OCI-LY7 (cell line): Measurements from ENCODE around the gene PRR12. TPM values are rescaled to one million over a fixed set of nuclear protein-coding genes. Genes with fewer than 3 reads are reported as not detected.

Experiments used
- BruUV-seq: library from RNA; stranded (reverse); fragments of 400-500 nt; replicated peaks from 2 replicates; lab custom pipeline; 2021; lab: Mats Ljungman, UMichigan
- CTCF ChIA-PET: fragments of 300-600 bp; sonication (Branson Sonifier 250); formaldehyde crosslinking; loops from one replicate; lab custom pipeline; 2022; ENCODE audit warnings: antibody characterized with exemption; ENCODE audit not compliant: unreplicated experiment; lab: Charles Lee
- POLR2A ChIA-PET: fragments of 300-600 bp; sonication (Branson Sonifier 250); formaldehyde crosslinking; loops from one replicate; lab custom pipeline; 2022; ENCODE audit warnings: antibody characterized with exemption; lab: Charles Lee
- DNase-seq: peaks from one replicate; pipeline ENCODE4 v3.0.0-alpha.2; 2015; ENCODE audit warnings: low spot score
- H2AFZ ChIP-seq: fragments of 200-600 bp; sonication (generic), shearing (Covaris generic); 2 replicates; pipeline ENCODE4 v1.6.1; 2014; ENCODE audit warnings: mild to moderate bottlenecking, antibody characterized with exemption, low read length, moderate library complexity
- H3K27ac ChIP-seq: fragments of 200-600 bp; sonication (generic); 2 replicates; pipeline ENCODE4 v1.5.1; 2014; ENCODE audit warnings: mixed run types, low read depth, mild to moderate bottlenecking, moderate library complexity, low read length, inconsistent platforms; ENCODE audit not compliant: poor library complexity, severe bottlenecking
- H3K36me3 ChIP-seq: fragments of 200-600 bp; sonication (generic); 2 replicates; pipeline ENCODE4 v1.6.1; 2014; ENCODE audit warnings: mild to moderate bottlenecking, antibody characterized with exemption, low read length, moderate library complexity, mixed read lengths; ENCODE audit not compliant: insufficient read depth
- H3K4me1 ChIP-seq: fragments of 200-600 bp; sonication (generic); 2 replicates; pipeline ENCODE4 v1.5.1; 2014; ENCODE audit warnings: mild to moderate bottlenecking, low read length; ENCODE audit not compliant: insufficient read depth, poor library complexity, severe bottlenecking
- H3K4me2 ChIP-seq: fragments of 200-600 bp; sonication (generic); 2 replicates; pipeline ENCODE4 v1.6.1; 2014; ENCODE audit warnings: mild to moderate bottlenecking, low read length
- H3K4me3 ChIP-seq: fragments of 200-600 bp; sonication (generic); 2 replicates; pipeline ENCODE4 v1.5.1; 2014; ENCODE audit warnings: mild to moderate bottlenecking, low read depth, low read length; ENCODE audit not compliant: poor library complexity, severe bottlenecking
- H3K79me2 ChIP-seq: fragments of 200-600 bp; sonication (generic); 2 replicates; pipeline ENCODE4 v1.6.1; 2016; ENCODE audit warnings: low read depth, mild to moderate bottlenecking, low read length, moderate library complexity, mixed read lengths; ENCODE audit not compliant: insufficient read depth
- H3K9me2 ChIP-seq: fragments of 200-600 bp; sonication (generic); 2 replicates; pipeline ENCODE4 v1.6.1; 2016; ENCODE audit warnings: mild to moderate bottlenecking, low read length, mixed read lengths; ENCODE audit not compliant: insufficient read depth
- H3K9me3 ChIP-seq: fragments of 200-600 bp; sonication (generic); 2 replicates; pipeline ENCODE4 v1.6.1; 2014; ENCODE audit warnings: mild to moderate bottlenecking, mixed run types, low read length, mixed read lengths
- H4K20me1 ChIP-seq: fragments of 200-600 bp; sonication (generic); 2 replicates; pipeline ENCODE4 v1.6.1; 2014; ENCODE audit warnings: mild to moderate bottlenecking, antibody characterized with exemption, low read length, moderate library complexity, mixed read lengths; ENCODE audit not compliant: insufficient read depth
- EZH2phosphoT487 ChIP-seq: fragments of 200-600 bp; sonication (generic); IDR thresholded peaks from 2 replicates; pipeline ENCODE4 v1.6.1; 2018; ENCODE audit warnings: low read depth, borderline replicate concordance, mild to moderate bottlenecking, mixed run types, antibody characterized with exemption, low read length, moderate library complexity, mixed read lengths
- intact Hi-C: fragments of 100-400 bp; cut with micrococcal nuclease; formaldehyde crosslinking; loops from one replicate; pipeline ENCODE4 v1.10.0; 2022; ENCODE audit not compliant: unreplicated experiment
- total RNA-seq, 2 experiments: library from RNA; depleted of rRNA in 1 of 2; stranded (reverse); fragments of >200 nt in 1 of 2; shearing (Covaris generic) in 1 of 2; gene quantifications; 2 replicates each; pipeline ENCODE4 v1.2.3, GENCODE V29; 2014 to 2022
- TF ChIP-seq, protein P1 (sequence below): fragments of 200-600 bp; sonication (generic); conservative IDR thresholded peaks from 2 replicates; pipeline ENCODE4 v1.5.1; 2014; ENCODE audit warnings: mild to moderate bottlenecking, antibody characterized with exemption, low read length, moderate library complexity, mixed read lengths

Gene PRR12
- total RNA-seq, 2 experiments from 2014 or later = 6.5 to 32.8 TPM

DNA sequence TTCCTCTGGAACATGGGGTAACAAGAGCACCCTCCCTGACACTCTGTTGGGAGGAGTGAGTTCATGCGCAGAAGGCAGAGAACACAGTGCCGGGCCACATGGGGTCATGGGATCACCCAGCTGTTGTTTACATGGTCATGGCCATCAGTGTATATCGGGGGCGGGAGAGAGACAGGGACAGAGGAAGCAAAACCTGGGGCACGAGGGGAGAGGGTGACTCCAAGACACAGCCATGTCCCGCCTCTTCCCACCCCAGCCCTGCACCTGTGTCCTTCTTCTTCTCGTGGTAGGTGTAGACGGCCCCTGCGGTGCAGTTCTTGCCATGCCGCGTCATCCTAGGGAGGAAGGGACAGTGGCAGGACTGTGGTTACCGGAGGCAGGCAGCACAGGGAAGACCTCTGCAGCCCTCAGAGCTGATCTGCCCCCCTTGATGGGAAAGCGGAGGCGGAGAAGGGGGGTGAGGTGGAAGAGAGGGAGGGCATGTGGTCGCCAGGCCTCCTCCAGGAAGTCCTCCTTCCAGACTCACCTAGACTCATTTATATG lies 30.6 kb upstream of the PRR12 start:
- Histone ChIP-seq H3K4me1 (peaks cover 5% of the 10 kb centered on the region), H3K9me2 (no peaks in the 10 kb centered on the region), H3K9me3 (no peaks in the 10 kb centered on the region), H3K36me3 (peaks cover 32% of the 10 kb centered on the region; the same call in 1 of the 2 replicates), H2AFZ (no peak overlapping the region), H3K27ac (no peak overlapping the region), H3K79me2 (no peaks in the 10 kb centered on the region), H3K4me2 (no peak overlapping the region), H3K4me3 (no peak overlapping the region), H4K20me1 (no peaks in the 10 kb centered on the region)
- TF ChIP-seq, protein P1, sequence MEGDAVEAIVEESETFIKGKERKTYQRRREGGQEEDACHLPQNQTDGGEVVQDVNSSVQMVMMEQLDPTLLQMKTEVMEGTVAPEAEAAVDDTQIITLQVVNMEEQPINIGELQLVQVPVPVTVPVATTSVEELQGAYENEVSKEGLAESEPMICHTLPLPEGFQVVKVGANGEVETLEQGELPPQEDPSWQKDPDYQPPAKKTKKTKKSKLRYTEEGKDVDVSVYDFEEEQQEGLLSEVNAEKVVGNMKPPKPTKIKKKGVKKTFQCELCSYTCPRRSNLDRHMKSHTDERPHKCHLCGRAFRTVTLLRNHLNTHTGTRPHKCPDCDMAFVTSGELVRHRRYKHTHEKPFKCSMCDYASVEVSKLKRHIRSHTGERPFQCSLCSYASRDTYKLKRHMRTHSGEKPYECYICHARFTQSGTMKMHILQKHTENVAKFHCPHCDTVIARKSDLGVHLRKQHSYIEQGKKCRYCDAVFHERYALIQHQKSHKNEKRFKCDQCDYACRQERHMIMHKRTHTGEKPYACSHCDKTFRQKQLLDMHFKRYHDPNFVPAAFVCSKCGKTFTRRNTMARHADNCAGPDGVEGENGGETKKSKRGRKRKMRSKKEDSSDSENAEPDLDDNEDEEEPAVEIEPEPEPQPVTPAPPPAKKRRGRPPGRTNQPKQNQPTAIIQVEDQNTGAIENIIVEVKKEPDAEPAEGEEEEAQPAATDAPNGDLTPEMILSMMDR = no peak
- no peak for TF ChIP-seq EZH2phosphoT487
- ChIA-PET CTCF (no interaction called here), POLR2A (no interaction called here)
- intact Hi-C loops = loop anchor here (5.0 kb wide), 1 partner anchor 53 kb away; no protein-coding TSS in a partner anchor
- no peak for DNase-seq
- BruUV-seq = no TSS peak

DNA sequence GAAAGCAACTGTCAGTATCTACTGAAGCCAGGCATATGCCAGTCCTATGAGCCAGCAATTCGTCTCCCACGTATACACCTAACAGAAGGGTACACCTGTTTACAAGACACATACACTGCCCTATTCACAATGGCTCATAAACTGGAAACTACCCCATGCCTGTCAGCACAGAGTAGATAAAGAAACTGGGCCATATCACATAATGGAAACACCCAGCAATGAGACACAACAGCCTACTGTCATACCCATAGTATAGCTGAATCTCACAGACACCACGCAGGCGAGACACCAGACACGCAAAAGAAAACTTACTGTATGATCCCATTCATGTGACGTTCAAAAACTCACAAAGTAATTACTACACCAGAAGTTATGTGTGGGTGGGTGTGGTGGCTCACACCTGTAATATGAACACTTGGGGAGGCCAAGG lies 26.4 kb upstream of the PRR12 start:
- Histone ChIP-seq H3K9me3 (no peaks in the 10 kb centered on the region), H3K4me3 (no peak overlapping the region), H4K20me1 (no peaks in the 10 kb centered on the region), H3K79me2 (no peaks in the 10 kb centered on the region), H3K4me2 (no peak overlapping the region), H2AFZ (no peak overlapping the region), H3K4me1 (peaks cover 13% of the 10 kb centered on the region), H3K9me2 (no peaks in the 10 kb centered on the region), H3K36me3 (peaks cover 7% of the 10 kb centered on the region), H3K27ac (no peak overlapping the region)
- POLR2A ChIA-PET = interaction anchor here (0.6 to 0.9 kb wide), 2 partner anchors 15 to 37 kb away, joined by 3 to 4 read pairs; partner anchors contain the start of gene RCN3
- DNase-seq = no peak
- CTCF ChIA-PET = no interaction called here
- TF ChIP-seq, protein P1 = no peak
- no peak for TF ChIP-seq EZH2phosphoT487
- BruUV-seq = no TSS peak
- intact Hi-C loops = loop anchor here (5.0 kb wide), 1 partner anchor 57 kb away; no protein-coding TSS in a partner anchor

DNA sequence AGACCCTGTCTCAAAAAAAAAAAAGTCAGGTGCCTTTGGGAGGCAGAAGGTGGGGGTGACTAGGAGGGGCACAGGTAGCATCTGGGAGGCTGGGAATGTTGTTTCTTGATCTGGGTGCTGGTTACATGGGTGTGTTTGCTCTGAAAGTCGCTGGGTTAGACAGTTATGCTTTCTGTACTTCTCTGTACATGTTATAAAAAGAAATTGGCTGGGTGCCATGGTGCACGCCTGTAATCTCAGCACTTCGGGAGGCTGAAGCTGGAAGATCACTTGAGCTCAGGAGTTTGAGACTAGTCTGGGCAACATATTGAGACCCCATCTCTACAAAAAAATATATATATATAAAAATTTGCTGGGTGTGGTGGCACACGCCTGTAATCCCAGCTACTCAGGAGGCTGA lies 25.7 kb upstream of the PRR12 start:
- no TSS peak for BruUV-seq
- peaks cover 14% of the 10 kb centered on the region for H3K4me1 ChIP-seq
- H2AFZ ChIP-seq = no peak overlapping the region
- H4K20me1 ChIP-seq = no peaks in the 10 kb centered on the region
- no peak for TF ChIP-seq EZH2phosphoT487
- TF ChIP-seq, protein P1 = no peak
- intact Hi-C loops = no loop called here
- H3K79me2 ChIP-seq = no peaks in the 10 kb centered on the region
- no peak for DNase-seq
- ChIA-PET POLR2A (interaction anchor here (0.9 kb wide), 1 partner anchor 14 kb away, joined by 3 read pairs; no protein-coding TSS in a partner anchor), CTCF (no interaction called here)
- H3K4me3 ChIP-seq = no peak overlapping the region
- no peaks in the 10 kb centered on the region for H3K9me2 ChIP-seq
- H3K36me3 ChIP-seq = peaks cover 4% of the 10 kb centered on the region; the same call in 1 of the 2 replicates
- no peak overlapping the region for H3K27ac ChIP-seq
- H3K4me2 ChIP-seq = no peak overlapping the region
- no peaks in the 10 kb centered on the region for H3K9me3 ChIP-seq
